Mucosa of descending colon (tissue), 3 donors: ENCODE data around the gene GABBR1. TPM values are rescaled to one million over a fixed set of nuclear protein-coding genes. Genes with fewer than 3 reads are reported as not detected.

Experiments
- ATAC-seq: fragments of 200-7000 bp; cut with Tn5 transposase; one replicate; pipeline ENCODE4 v1.9.1; 2020; ENCODE audit warnings: mild to moderate bottlenecking, moderate library complexity
- DNase-seq, 3 donors: peaks; one replicate each; pipeline ENCODE4 v3.0.0-alpha.2; 2020
- H3K36me3 ChIP-seq: fragments of 200-600 bp; one replicate; pipeline ENCODE4 v1.8.0; 2021; ENCODE audit warnings: low read depth, mild to moderate bottlenecking
- H3K4me1 ChIP-seq: fragments of 200-600 bp; one replicate; pipeline ENCODE4 v1.8.0; 2021; ENCODE audit warnings: low read depth, mild to moderate bottlenecking
- H3K4me3 ChIP-seq: fragments of 200-600 bp; one replicate; pipeline ENCODE4 v1.8.0; 2021; ENCODE audit warnings: mild to moderate bottlenecking
- H3K9me3 ChIP-seq: fragments of 200-600 bp; one replicate; pipeline ENCODE4 v1.8.0; 2021; ENCODE audit warnings: mild to moderate bottlenecking
- CTCF ChIP-seq: fragments of 200-600 bp; IDR thresholded peaks from one replicate; pipeline ENCODE4 v1.8.0; 2022; ENCODE audit warnings: antibody characterized with exemption, mild to moderate bottlenecking
- intact Hi-C, 2 donors: fragments of 100-400 bp; cut with DNase I in 1 of 2; cut with micrococcal nuclease in 1 of 2; formaldehyde crosslinking; loops; one replicate each; pipeline versions ENCODE4 v1.11.0 to v1.11.1; 2022; cut with DNase I, micrococcal nuclease
- total RNA-seq, 3 donors: library from RNA; stranded (reverse); fragmentation: NEBNext Ultra II Directional in 2 of 3; extraction: Animal tissue kit (Norgen Biotek cat#: 25700) in 2 of 3; gene quantifications; one replicate each; pipeline versions ENCODE4 v1.2.1 to v1.2.4, GENCODE V29; 2021 to 2023
- donor health status: DM: no; HTN: no; CAD: no; lungs with moderate emphysema.
- donor health status: DM: no; HTN: no; CAD: no.
- donor health status: DM: no; HTN: yes; CAD: no.

GABBR1 gene
- total RNA-seq, 3 donors from 2014 or later: 12.2 to 62.5 (median 21.8) TPM

- no peak for TF ChIP-seq CTCF
- no peaks in the 10 kb centered on the region for H3K36me3 ChIP-seq
- ATAC-seq (no peak), DNase-seq (no peak)
- no peaks in the 10 kb centered on the region for H3K9me3 ChIP-seq
- no peak overlapping the region for H3K4me3 ChIP-seq
- no peaks in the 10 kb centered on the region for H3K4me1 ChIP-seq
- intact Hi-C loops: no loop called here
Observed at GRCh38 chr6:29597184-29597583, 35.8 kb downstream of the GABBR1 start.

GRCh38 chr6:29596381-29596900 is 36.5 kb downstream of the GABBR1 start:
- Histone ChIP-seq H3K4me1 (no peaks in the 10 kb centered on the region), H3K9me3 (no peaks in the 10 kb centered on the region), H3K4me3 (no peak overlapping the region), H3K36me3 (no peaks in the 10 kb centered on the region)
- TF ChIP-seq CTCF: no peak
- ATAC-seq (no peak), DNase-seq (no peak)
- intact Hi-C loops: no loop called here

- Histone ChIP-seq H3K4me3 (no peak overlapping the region), H3K9me3 (no peaks in the 10 kb centered on the region), H3K4me1 (no peaks in the 10 kb centered on the region), H3K36me3 (no peaks in the 10 kb centered on the region)
- intact Hi-C loops: no loop called here
- TF ChIP-seq CTCF: no peak
- peak in 1 of 3 donors; percentile 3 for DNase-seq
- no peak for ATAC-seq
Observed at GRCh38 chr6:29593199-29593855, 39.7 kb downstream of the GABBR1 start.

- Histone ChIP-seq H3K4me1 (no peaks in the 10 kb centered on the region), H3K4me3 (no peak overlapping the region), H3K9me3 (no peaks in the 10 kb centered on the region), H3K36me3 (no peaks in the 10 kb centered on the region)
- DNase-seq (no peak), ATAC-seq (no peak)
- TF ChIP-seq CTCF: no peak
- intact Hi-C loops: no loop called here
Observed at GRCh38 chr6:29591677-29592076, 41.3 kb downstream of the GABBR1 start.

GRCh38 chr6:29590218-29590808 is 42.7 kb downstream of the GABBR1 start:
- Histone ChIP-seq H3K4me3 (no peak overlapping the region), H3K4me1 (no peaks in the 10 kb centered on the region), H3K9me3 (no peaks in the 10 kb centered on the region), H3K36me3 (no peaks in the 10 kb centered on the region)
- no peak for ATAC-seq
- TF ChIP-seq CTCF: no peak
- no peak for DNase-seq
- intact Hi-C loops: no loop called here
